Skeletal muscle tissue (tissue), 4 donors: ENCODE results near the gene SPIB. TPM values are rescaled to one million over a fixed set of nuclear protein-coding genes. Genes with fewer than 3 reads are reported as not detected.
"Not testable (repeated sequence)": the region's sequence is repeated elsewhere in the genome, so short reads cannot be mapped to it uniquely, and the experiment has no call there.

Experiments used
- H3K27ac ChIP-seq: one replicate; pipeline ENCODE4 v1.7.0; 2013; ENCODE audit warnings: mild to moderate bottlenecking, low read depth, low read length, inconsistent platforms
- H3K27me3 ChIP-seq, 3 donors: one replicate each; pipeline ENCODE4 v1.7.0; 2013; ENCODE audit warnings: low read length in 3 of 3; ENCODE audit not compliant: control insufficient read depth in 3 of 3, insufficient read depth in 3 of 3
- H3K36me3 ChIP-seq, 3 donors: one replicate each; pipeline ENCODE4 v1.7.0; 2013; ENCODE audit warnings: low read length in 3 of 3; ENCODE audit not compliant: control insufficient read depth in 3 of 3, insufficient read depth in 3 of 3
- H3K4me1 ChIP-seq, 3 donors: one replicate each; pipeline ENCODE4 v1.7.0; 2013; ENCODE audit warnings: low read length in 3 of 3, mild to moderate bottlenecking in 3 of 3; ENCODE audit not compliant: control insufficient read depth in 3 of 3, insufficient read depth in 3 of 3
- H3K4me3 ChIP-seq, 3 donors: one replicate each; pipeline ENCODE4 v1.7.0; 2013; ENCODE audit warnings: low read length in 3 of 3
- H3K9ac ChIP-seq, 3 donors: one replicate each; pipeline ENCODE4 v1.7.0; 2013; ENCODE audit warnings: low read length in 3 of 3, mild to moderate bottlenecking in 3 of 3, moderate library complexity in 2 of 3, low read depth in 1 of 3
- H3K9me3 ChIP-seq, 3 donors: one replicate each; pipeline ENCODE4 v1.7.0; 2013; ENCODE audit warnings: low read length in 3 of 3; ENCODE audit not compliant: control insufficient read depth in 3 of 3
- total RNA-seq: library from RNA; depleted of rRNA; stranded (reverse); fragments of >200 nt; gene quantifications from one replicate; pipeline ENCODE4 v1.2.3, GENCODE V29; 2014
- donor health status: Osteomylitis.

The SPIB gene
- total RNA-seq, 1 donor from 2014 or later, result under 0.01 TPM

- not testable (repeated sequence) for H3K9me3 ChIP-seq, H3K27me3 ChIP-seq, H3K9ac ChIP-seq, H3K36me3 ChIP-seq, H3K27ac ChIP-seq, H3K4me3 ChIP-seq, H3K4me1 ChIP-seq
These were observed 27.8 kb upstream of the SPIB start for GRCh38 chr19:50390952-50391351.

DNA sequence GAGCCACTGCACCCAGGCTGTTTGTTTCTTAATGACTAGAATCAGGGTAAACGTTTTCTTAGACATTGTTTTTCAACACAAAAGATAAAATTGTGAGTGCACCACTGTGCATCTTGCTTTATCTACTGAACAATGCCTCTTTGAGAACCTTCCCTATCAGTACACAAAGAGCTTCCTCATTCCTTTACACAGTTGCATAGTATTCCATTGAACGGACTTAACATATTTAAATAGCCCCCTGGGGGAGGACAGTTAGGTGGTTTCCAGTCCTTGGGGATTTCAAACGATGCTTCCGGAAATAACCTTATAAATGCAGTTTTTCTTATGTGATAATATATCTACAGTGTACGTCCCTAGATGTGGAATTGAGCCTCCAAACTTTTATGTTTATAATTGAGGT lies 26.0 kb upstream of the SPIB start:
- Histone ChIP-seq H3K27me3 (no peaks in the 10 kb centered on the region), H3K4me1 (no peaks in the 10 kb centered on the region), H3K4me3 (no peak overlapping the region), H3K27ac (no peak overlapping the region), H3K36me3 (peaks cover 0 to 2% (median under 1%) of the 10 kb centered on the region in 3 donors), H3K9ac (no peak overlapping the region), H3K9me3 (no peaks in the 10 kb centered on the region)

- Histone ChIP-seq H3K9me3 (no peaks in the 10 kb centered on the region), H3K27me3 (no peaks in the 10 kb centered on the region), H3K4me1 (no peaks in the 10 kb centered on the region), H3K4me3 (no peak overlapping the region), H3K27ac (no peak overlapping the region), H3K9ac (no peak overlapping the region), H3K36me3 (no peaks in the 10 kb centered on the region)
These were observed 25.1 kb upstream of the SPIB start for GRCh38 chr19:50393589-50393988.

GRCh38 chr19:50394017-50394416 lies 24.7 kb upstream of the SPIB start:
- no peaks in the 10 kb centered on the region for H3K27me3 ChIP-seq
- no peaks in the 10 kb centered on the region for H3K4me1 ChIP-seq
- H3K9me3 ChIP-seq, result no peaks in the 10 kb centered on the region
- H3K27ac ChIP-seq, result no peak overlapping the region
- no peak overlapping the region for H3K9ac ChIP-seq
- H3K36me3 ChIP-seq, result no peaks in the 10 kb centered on the region
- no peak overlapping the region for H3K4me3 ChIP-seq

- Histone ChIP-seq H3K9me3 (no peaks in the 10 kb centered on the region), H3K36me3 (peaks cover 0 to 3% (median 2%) of the 10 kb centered on the region in 3 donors), H3K9ac (no peak overlapping the region), H3K4me1 (no peaks in the 10 kb centered on the region), H3K4me3 (no peak overlapping the region), H3K27ac (no peak overlapping the region), H3K27me3 (no peaks in the 10 kb centered on the region)
These were observed 19.9 kb upstream of the SPIB start for GRCh38 chr19:50398675-50399367.

DNA sequence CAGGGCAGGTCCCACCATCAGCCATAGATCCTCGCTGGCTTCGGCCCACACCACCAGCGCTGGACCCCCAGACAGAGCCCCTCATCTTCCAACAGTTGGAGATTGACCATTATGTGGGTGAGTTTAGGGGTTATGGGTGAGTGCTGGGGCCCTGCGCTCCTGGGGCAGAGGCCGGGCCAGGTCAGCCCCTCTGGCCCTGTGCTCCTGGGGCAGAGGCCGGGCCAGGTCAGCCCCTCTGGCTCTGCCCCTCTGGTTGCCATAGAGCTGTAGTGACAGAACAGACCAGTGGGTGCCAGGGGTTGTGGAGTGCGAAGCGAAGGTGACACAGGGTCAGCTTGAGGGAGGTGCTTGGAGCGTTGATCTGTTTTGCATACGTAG lies 19.4 kb upstream of the SPIB start:
- no peak overlapping the region for H3K27ac ChIP-seq
- no peak overlapping the region for H3K4me3 ChIP-seq
- H3K27me3 ChIP-seq, result no peaks in the 10 kb centered on the region
- no peaks in the 10 kb centered on the region for H3K4me1 ChIP-seq
- H3K9ac ChIP-seq, result no peak overlapping the region
- peaks cover 0 to 5% (median 2%) of the 10 kb centered on the region in 3 donors for H3K36me3 ChIP-seq
- no peaks in the 10 kb centered on the region for H3K9me3 ChIP-seq

GRCh38 chr19:50401605-50402450 lies 16.9 kb upstream of the SPIB start:
- Histone ChIP-seq H3K9ac (no peak overlapping the region), H3K27ac (no peak overlapping the region), H3K4me3 (no peak overlapping the region), H3K36me3 (peaks cover 5 to 6% (median 6%) of the 10 kb centered on the region in 3 donors), H3K27me3 (no peaks in the 10 kb centered on the region), H3K9me3 (no peaks in the 10 kb centered on the region), H3K4me1 (no peaks in the 10 kb centered on the region)

- Histone ChIP-seq H3K4me1 (no peaks in the 10 kb centered on the region), H3K9ac (no peak overlapping the region), H3K27ac (no peak overlapping the region), H3K9me3 (no peaks in the 10 kb centered on the region), H3K27me3 (no peaks in the 10 kb centered on the region), H3K36me3 (peaks cover 6 to 9% (median 7%) of the 10 kb centered on the region in 3 donors), H3K4me3 (no peak overlapping the region)
These were observed 16.0 kb upstream of the SPIB start for GRCh38 chr19:50402544-50403301.

DNA sequence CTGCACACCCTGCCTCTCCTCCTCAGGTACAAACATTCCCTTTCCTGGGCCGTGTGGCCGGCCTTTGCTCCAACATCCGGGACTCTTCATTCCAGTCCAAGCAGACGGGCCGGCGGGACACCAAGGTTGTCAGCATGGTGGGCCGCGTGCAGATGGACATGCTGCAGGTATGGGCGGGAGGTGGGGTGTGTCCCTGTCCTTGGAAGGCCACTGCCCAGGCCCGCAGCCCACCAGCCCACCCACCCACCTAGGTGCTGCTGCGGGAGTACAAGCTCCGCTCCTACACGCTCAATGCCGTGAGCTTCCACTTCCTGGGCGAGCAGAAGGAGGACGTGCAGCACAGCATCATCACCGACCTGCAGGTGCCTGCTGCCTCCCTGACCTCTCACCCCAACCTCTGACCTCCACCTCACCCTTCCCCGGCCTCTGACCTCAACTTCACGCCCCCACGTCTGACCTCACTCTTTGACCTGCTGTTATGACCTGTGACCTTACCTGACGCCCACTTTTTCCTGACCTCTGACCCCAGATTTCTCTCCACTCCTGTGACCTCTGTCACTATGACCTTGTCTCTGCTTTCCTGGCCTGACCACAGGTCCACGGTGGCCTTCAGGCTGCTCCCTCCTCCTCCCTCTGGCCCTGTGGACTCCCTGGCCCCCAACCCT lies 12.4 kb upstream of the SPIB start:
- peaks cover 8 to 18% (median 15%) of the 10 kb centered on the region in 3 donors for H3K36me3 ChIP-seq

More for the DNA sequence above, 12.4 kb upstream of the SPIB start:
- Histone ChIP-seq H3K9ac (no peak overlapping the region), H3K4me3 (no peak overlapping the region), H3K9me3 (no peaks in the 10 kb centered on the region), H3K27ac (no peak overlapping the region), H3K27me3 (no peaks in the 10 kb centered on the region), H3K4me1 (no peaks in the 10 kb centered on the region)
